ENCODE measurements around the gene U2AF1L4.
"Not testable (repeated sequence)": the region's sequence is repeated elsewhere in the genome, so short reads cannot be mapped to it uniquely, and the experiment has no call there.

Gene U2AF1L4

DNA sequence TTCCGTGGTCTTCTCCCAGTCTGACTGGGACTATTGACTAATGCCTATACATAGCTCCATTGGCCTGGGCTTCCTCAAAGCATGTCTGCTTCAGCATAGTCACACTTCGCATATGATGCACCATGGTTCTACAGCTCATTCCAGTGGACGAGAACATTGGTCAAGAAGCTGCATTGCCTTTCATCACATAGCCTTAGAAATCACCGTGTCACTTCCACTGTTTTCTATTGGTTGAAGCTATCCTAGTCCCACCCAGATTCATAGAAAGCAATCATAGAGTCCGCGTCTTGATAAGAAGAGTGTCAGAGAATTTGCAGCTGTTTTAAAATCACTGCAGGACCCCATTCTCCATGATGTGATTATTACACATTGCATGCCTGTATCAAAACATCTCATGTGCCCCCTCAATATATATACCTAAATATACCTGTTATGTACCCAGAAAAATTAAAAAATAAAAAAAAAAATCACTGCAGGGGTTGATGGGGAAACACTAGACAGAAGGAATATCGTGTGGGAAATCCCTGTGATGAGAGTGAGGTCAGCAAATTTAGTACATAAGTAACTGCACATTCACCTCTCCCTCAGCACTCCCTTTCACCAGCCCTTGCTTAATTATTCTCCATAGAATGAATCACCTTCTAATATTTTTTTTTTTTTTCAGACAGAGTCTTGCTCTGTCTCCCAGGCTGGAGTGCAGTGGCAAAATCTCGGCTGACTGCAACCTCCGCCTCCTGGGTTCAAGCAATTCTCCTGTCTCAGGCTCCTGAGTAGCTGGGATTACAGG, 28.0 kb upstream of the U2AF1L4 start:
- no peak overlapping the region for H3K27ac ChIP-seq
- TF ChIP-seq, protein P1, sequence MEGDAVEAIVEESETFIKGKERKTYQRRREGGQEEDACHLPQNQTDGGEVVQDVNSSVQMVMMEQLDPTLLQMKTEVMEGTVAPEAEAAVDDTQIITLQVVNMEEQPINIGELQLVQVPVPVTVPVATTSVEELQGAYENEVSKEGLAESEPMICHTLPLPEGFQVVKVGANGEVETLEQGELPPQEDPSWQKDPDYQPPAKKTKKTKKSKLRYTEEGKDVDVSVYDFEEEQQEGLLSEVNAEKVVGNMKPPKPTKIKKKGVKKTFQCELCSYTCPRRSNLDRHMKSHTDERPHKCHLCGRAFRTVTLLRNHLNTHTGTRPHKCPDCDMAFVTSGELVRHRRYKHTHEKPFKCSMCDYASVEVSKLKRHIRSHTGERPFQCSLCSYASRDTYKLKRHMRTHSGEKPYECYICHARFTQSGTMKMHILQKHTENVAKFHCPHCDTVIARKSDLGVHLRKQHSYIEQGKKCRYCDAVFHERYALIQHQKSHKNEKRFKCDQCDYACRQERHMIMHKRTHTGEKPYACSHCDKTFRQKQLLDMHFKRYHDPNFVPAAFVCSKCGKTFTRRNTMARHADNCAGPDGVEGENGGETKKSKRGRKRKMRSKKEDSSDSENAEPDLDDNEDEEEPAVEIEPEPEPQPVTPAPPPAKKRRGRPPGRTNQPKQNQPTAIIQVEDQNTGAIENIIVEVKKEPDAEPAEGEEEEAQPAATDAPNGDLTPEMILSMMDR (conservative IDR thresholded peaks at IDR 0.05), result no peak
- no peak for TF ChIP-seq ZFX (IDR thresholded peaks at IDR 0.05)

- not testable (repeated sequence) for H3K27ac ChIP-seq
These were observed 27.1 kb upstream of the U2AF1L4 start for GRCh38 chr19:35772362-35772761.

DNA sequence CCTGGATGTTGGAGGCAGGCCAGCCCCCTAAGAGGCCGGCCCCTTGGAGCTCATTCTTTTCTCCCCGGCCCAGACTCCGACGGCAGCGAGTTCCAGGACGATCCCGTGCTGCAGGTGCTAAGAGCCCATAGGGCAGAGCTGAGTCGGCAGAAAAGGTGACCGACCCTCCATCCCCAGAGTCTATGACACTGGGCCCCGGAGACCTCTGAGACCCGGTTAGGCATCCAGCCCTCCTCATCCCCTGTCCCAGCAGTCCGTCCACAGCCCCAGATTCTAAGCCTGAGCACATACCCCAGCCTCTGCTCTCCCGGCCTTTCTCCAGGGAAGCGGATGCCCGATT, 22.8 kb upstream of the U2AF1L4 start:
- TF ChIP-seq ZFX (IDR thresholded peaks at IDR 0.05), result no peak
- TF ChIP-seq, protein P1 (conservative IDR thresholded peaks at IDR 0.05), result no peak
- H3K27ac ChIP-seq, result no peak overlapping the region

GRCh38 chr19:35767288-35768081, 22.3 kb upstream of the U2AF1L4 start:
- TF ChIP-seq, protein P1 (conservative IDR thresholded peaks at IDR 0.05), result no peak
- TF ChIP-seq ZFX (IDR thresholded peaks at IDR 0.05), result no peak
- H3K27ac ChIP-seq, result no peak overlapping the region

DNA sequence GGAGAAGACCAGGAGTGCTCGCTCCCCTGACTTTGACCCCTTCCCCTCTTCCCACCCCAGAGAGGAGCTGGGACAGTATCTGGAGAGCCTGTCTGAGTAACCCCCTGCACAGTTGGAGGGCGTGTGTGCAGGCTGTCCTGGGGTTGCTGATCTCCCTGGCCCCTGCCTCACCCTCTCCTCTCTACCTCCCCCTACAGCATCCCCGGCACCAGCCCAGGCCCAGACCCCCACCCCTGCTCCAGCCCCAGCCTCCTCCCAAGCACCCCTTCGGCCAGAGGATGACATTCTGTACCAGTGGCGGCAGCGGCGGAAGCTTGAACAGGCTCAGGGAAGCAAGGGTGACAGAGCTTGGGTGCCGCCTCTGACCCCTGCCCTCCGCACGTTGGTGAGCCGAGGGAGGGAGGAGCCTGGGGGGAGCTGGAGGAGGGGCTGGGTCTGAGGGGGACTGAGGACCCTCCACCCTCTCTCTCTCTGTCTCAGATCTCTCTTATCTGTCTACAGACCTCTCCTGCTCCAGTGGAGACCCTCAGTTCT, 21.4 kb upstream of the U2AF1L4 start:
- no peak overlapping the region for H3K27ac ChIP-seq

DNA sequence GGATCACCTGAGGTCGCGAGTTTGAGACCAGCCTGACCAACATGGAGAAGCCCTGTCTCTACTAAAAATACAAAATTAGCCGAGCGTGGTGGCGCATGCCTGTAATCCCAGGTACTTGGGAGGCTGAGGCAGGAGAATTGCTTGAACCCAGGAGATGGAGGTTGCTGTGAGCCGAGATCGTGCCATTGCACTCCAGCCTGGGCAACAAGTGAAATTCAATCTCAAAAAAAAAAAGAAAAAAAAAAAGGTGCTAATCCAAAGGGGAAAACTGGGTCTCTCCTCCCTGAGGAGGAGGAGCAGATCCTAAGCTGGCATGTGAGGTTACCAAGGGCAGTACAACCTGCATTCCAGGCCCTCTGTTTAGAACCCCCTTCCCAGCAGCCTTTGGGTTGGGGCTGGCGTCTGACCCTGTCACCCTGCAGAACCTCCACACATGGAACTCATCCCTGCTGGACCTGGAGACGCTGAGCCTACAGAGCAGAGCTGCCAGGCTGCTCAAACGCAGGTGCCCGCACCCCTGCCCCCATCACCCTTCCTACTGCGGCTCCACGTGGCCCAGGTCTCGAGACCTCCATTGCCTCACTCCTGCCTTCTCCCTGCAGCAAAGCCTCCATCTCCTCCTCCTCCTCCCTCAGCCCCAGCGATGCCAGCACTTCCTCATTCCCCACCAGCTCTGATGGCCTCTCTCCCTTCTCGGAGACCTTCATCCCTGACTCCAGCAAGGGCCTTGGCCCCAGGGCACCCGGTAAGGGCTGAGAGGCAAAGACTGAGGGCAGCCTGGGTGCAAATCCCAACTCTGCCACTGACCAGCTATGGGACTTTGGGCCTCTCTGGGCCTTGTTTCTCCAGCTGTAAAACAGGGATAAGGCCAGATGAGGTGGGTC, 19.5 kb upstream of the U2AF1L4 start:
- TF ChIP-seq, protein P1 (conservative IDR thresholded peaks at IDR 0.05), result no peak
- TF ChIP-seq ZFX (IDR thresholded peaks at IDR 0.05), result no peak
- H3K27ac ChIP-seq, result no peak overlapping the region

More for the DNA sequence above, 21.4 kb upstream of the U2AF1L4 start:
- TF ChIP-seq, protein P1 (conservative IDR thresholded peaks at IDR 0.05), result no peak
- no peak for TF ChIP-seq ZFX (IDR thresholded peaks at IDR 0.05)

- no peak overlapping the region for H3K27ac ChIP-seq
- TF ChIP-seq, protein P1 (conservative IDR thresholded peaks at IDR 0.05), result no peak
- no peak for TF ChIP-seq ZFX (IDR thresholded peaks at IDR 0.05)
These were observed 15.6 kb upstream of the U2AF1L4 start for GRCh38 chr19:35760711-35761349.

Data from C4-2B (cell line).